ENCODE results near the gene ECI1.
"Not testable (repeated sequence)": the region's sequence is repeated elsewhere in the genome, so short reads cannot be mapped to it uniquely, and the experiment has no call there.

ECI1 gene

GRCh38 chr16:2209258-2210008 is 42.0 kb downstream of the ECI1 start:
- DNase-seq, result no peak

- DNase-seq, result no peak
Measured at GRCh38 chr16:2208772-2209171, 42.6 kb downstream of the ECI1 start.

GRCh38 chr16:2208308-2208707 is 43.1 kb downstream of the ECI1 start:
- no peak for DNase-seq

- no peak for DNase-seq
Measured at GRCh38 chr16:2207872-2208271, 43.5 kb downstream of the ECI1 start.

GRCh38 chr16:2206780-2207433 is 44.5 kb downstream of the ECI1 start:
- DNase-seq, result no peak

GRCh38 chr16:2206420-2206779 is 45.0 kb downstream of the ECI1 start:
- DNase-seq, result no peak

GRCh38 chr16:2205967-2206313 is 45.4 kb downstream of the ECI1 start:
- no peak for DNase-seq

- peak; percentile 84 for DNase-seq
Measured at GRCh38 chr16:2205104-2205966, 46.1 kb downstream of the ECI1 start, which contains the start of gene MLST8. MLST8 (plus strand) TSS chr16:2205454; CDS start chr16:2206086, 632 bp downstream.

GRCh38 chr16:2204416-2205103 is 46.8 kb downstream of the ECI1 start:
- no peak for DNase-seq

GRCh38 chr16:2203119-2203688 is 48.2 kb downstream of the ECI1 start:
- DNase-seq, result not testable (repeated sequence)

- no peak for DNase-seq
Measured at GRCh38 chr16:2200313-2200712, 51.1 kb downstream of the ECI1 start.

GRCh38 chr16:2199621-2200139 is 51.7 kb downstream of the ECI1 start:
- DNase-seq, result no peak

GRCh38 chr16:2199095-2199494 is 52.3 kb downstream of the ECI1 start:
- DNase-seq, result no peak

GRCh38 chr16:2198283-2198682 is 53.1 kb downstream of the ECI1 start:
- no peak for DNase-seq

- no peak for DNase-seq
Measured at GRCh38 chr16:2197765-2198164, 53.6 kb downstream of the ECI1 start.

- DNase-seq, result no peak
Measured at GRCh38 chr16:2196981-2197511, 54.3 kb downstream of the ECI1 start.

- DNase-seq, result peak; percentile 17
Measured at GRCh38 chr16:2196162-2196980, 55.0 kb downstream of the ECI1 start, which contains the start of gene CASKIN1. CASKIN1 (minus strand) TSS chr16:2196605; CDS start chr16:2196432, 173 bp downstream.

- DNase-seq, result no peak
Measured at GRCh38 chr16:2195322-2196161, 55.8 kb downstream of the ECI1 start.

- peak; percentile 71 for DNase-seq
Measured at GRCh38 chr16:2194852-2195321, 56.5 kb downstream of the ECI1 start.
